HG03571 (cell line): Measurements from ENCODE around the gene SLC6A16.
"Not testable (repeated sequence)": the region's sequence is repeated elsewhere in the genome, so short reads cannot be mapped to it uniquely, and the experiment has no call there.

Source experiments
- ATAC-seq: cut with Tn5 transposase; IDR thresholded peaks from one replicate; pipeline ENCODE4 v1.9.1; 2021; ENCODE audit not compliant: unreplicated experiment

SLC6A16 gene

DNA sequence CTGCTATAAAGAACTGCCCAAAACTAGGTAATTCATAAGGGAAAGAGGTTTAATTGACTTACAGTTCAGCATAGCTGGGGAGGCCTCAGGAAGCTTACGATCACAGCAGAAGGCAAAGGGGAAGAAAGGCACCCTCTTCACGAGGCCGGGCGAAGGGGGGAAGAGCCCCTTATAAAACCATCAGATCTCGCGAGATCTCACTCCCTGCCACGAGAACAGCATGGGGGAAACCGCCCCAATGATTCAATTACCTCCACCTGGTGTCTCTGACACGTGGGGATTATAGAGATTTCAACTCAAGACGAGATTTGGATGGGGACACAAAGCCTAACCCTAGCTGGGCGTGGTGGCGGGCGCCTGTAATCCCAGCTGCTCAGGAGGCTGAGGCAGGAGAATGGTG, 42.8 kb downstream of the SLC6A16 start:
- no peak for ATAC-seq

GRCh38 chr19:49272204-49272603, 52.8 kb downstream of the SLC6A16 start:
- no peak for ATAC-seq

DNA sequence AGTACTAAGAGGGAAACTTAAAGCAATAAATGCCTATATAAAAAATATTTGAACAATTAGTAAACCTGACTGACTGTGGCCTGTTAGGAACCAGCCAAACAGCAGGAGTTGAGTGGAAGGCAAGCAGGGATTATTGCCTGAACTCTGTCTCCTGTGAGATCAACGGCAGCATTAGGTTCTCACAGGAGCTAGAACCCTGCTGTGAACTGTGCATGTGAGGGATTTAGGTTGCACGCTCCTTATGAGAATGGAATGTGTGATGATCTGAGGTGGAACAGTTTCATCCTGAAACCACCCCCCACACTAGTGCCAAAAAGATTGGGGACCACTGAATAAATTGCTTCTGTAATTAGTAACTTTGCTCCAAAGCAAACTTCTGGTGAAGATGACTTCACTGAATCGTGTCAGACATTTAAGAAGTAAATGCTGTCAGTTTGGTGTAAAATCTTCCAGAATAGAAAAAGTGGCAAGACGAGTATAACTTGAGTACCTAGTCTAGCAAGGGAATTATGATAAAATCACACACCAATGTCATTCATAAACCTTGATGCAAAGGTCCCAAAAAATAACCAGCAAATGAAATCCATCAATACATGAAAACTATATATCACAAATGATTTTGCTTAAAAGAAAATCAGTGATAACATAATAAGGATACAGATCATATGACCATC, 53.8 kb downstream of the SLC6A16 start:
- no peak for ATAC-seq

- not testable (repeated sequence) for ATAC-seq
Measured at GRCh38 chr19:49266409-49266808, 58.6 kb downstream of the SLC6A16 start.

DNA sequence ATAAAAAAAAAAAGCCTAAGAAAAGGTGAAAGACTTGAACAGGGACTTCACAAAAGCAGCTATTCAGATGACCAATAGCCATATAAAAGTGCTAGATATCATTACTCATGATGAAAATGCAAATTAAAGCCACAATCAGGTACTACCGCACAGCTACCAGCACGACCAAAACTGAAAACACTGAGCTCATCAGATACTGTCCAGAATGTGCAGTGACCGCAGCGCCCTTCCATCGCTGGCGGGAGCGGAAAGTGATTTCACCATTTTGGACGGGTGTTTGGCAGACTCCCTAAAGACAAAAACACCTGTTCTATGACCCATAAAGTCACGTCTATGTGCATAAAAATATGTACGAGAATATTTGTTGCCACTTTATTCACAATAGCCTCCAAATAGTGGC, 60.7 kb downstream of the SLC6A16 start:
- no peak for ATAC-seq

DNA sequence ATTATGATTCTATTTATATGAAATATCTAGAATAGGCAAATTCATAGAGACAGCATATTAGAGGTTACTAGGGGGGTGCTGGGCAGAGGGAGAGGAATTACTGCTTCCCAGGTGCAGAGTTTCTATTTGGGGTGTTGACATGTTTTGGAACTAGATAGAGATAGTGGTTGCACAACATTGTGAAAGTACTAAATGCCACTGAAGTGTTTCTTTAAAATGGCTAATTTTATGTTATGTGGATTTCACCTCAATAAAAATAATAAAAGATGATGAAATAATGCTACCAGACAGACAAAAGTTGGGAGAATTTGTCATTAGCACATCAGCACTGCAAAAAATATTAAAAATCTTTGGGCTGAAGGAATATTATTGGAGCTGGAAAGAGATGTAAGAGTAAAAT, 63.4 kb downstream of the SLC6A16 start:
- ATAC-seq, result no peak

- ATAC-seq, result no peak
Measured at GRCh38 chr19:49256691-49257090, 68.3 kb downstream of the SLC6A16 start.

DNA sequence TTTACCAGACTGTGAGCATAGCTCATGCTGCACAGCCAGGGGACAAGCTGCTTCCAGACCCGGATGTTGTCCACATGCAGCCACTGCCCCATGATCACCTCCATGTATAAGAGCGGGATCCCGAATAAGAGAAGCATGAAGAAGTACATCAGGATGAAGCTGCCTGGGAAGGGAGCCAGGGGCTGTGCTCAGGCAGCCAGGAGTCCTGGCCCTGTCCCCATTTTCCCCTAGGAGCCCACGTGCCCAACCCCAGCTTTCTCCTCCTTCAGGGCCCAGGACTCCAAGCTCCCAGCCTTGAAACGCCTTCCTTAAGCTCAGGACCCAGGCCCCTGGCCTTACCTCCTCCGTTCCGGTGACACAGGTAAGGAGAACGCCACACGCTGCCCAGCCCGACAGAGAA, 69.3 kb downstream of the SLC6A16 start:
- ATAC-seq, result no peak

- ATAC-seq, result no peak
Measured at GRCh38 chr19:49249933-49250332, 75.1 kb downstream of the SLC6A16 start.

DNA sequence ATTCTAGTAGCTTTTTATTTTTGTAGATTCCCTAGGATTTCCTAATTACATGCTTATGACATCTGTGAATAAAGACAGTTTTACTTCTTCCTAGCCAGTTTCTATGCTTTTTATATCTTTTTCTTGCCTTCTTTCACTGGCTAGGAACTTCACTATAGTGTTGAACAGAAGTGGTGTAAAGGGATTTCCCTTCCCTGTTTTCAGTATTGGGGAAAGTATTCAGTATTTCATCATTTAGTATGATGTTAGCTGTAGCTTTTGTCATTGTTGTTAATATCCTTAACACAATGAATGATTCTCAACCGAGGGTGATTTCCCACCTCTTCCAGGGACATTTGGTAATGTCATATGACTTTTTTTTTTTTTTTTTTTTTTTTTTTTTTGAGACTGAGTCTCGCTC, 77.3 kb downstream of the SLC6A16 start:
- ATAC-seq, result no peak

- ATAC-seq, result no peak
Measured at GRCh38 chr19:49244256-49244655, 80.7 kb downstream of the SLC6A16 start.

- ATAC-seq, result no peak
Measured at GRCh38 chr19:49243726-49244125, 81.3 kb downstream of the SLC6A16 start.

DNA sequence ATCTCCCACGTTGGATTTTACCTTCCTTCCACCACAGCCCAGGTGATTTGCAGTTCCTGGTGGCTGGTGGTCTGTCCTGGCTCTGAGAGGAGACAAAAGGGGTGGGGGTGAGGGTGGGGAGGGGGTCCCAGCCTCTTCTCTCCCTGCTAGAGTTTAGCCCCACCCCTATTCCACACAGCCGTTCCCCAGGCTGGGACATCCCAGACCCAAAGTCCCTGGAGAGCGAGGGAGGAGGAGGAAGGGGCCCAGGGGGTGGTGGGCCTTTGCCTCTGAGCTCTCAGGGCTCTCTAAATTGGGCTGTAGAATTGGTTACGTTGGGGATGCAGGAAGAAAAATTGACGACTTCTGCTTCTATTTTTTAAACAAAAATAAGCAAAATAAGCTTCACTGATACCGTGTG, 81.9 kb downstream of the SLC6A16 start:
- ATAC-seq, result no peak

GRCh38 chr19:49241769-49242168, 83.2 kb downstream of the SLC6A16 start:
- no peak for ATAC-seq
